Activated CD4-positive, alpha-beta T cell treated with anti-CD3 and anti-CD28 coated beads, Interleukin-10, Interleukin-2, amounts not matched to agents 100 ng/mL and 50 ng/mL, durations not matched to agents 16 hours and 8 hours (primary cell): ENCODE data around the gene PTPRM.

ENCODE experiments used
- DNase-seq: peaks from one replicate; pipeline ENCODE4 v3.0.0-alpha.2; 2020

The PTPRM gene

DNA sequence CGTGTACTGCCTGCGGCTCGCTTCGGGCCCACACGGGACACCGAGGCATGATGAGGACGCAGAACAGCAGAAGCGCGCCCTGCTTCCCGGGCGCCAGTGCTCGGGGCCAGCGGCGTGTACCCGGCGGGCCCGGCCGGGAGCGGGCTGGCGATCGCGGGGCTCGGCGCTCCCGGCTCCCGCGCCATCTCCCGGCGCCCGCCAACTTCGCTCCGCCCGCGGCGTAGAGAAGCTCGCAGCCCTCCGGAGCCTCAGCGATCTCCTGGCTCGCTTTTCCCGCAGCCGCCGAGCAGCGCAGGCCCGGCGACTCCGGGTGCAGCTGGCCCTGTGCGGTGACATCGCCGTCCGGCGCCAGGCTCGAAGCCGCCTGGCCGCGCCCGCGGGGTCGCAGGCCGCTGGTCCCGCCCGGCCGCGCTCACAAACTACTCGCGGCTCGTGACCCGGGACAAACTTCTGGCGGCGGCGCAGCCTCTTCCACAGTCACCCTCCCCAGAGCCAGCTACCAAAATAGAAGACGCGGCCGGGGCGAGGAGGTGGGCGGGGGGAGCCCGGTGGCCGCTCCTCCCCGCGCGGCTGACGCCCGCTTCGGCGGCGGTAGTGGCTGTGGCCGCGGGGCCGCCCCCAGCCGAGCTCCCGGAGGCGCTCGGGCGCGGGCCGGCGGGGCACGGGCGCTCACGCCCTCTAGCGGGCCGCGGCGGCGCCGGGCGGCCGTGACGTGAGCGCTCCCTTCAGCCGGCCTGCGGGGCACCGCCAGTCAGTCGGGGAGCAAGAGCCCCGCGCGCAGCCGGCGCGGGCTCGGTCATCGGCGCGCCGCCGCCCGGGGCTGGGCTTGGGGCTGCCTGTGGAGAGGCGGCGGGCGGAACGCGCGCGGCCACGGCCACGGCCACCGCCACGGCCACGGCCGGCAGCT is at the start of gene PTPRM:
PTPRM (plus strand) TSS at position 750 of the 907 bp plus-strand sequence. CDS start 503 bp downstream, outside the sequence.
- DNase-seq, result peak; percentile 71

DNA sequence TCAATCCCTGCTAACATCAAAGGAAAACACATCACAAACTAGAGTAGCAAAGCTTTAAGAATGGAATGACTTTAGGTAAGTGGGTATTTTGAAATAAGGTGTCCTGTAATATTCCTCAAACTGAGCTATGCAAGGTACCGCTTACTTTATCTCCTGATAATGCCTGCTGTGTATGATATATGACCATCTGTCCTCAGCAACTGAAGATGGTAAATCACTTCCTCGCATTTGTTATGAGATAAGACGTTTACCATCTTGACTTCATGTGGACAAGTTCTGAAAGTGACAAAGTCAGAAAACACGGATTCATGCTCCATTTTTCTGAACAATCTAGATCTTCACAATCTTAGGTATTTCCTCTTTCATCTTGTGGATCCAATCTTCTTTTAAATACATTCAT is 49.3 kb upstream of the PTPRM start:
- no peak for DNase-seq

DNA sequence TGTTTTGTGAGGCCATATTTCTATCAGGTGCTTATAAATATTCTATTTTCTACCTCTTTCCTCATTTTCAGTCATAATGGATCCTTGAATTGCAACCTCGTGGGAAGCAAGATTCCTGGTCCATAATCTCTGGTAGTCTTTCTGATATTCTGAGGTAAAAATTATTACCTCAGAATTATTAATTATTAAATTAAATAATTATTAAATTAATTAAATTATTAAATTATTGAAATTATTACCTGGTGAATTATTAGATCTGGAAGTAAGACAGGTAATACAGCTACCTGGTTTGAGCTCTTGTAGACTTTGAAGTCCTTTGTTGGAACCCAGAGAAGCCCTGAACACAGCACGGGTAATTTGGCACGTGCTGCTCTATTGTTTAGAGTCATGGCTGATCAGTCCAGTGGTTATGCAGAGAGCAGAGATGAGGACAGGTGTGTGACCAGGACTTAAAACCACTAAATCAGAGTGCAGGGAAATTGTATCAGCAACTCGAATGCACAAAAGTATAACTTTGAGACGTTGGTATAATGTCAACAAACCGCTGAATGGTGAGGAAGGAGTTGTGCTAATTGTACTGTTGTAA is 46.8 kb upstream of the PTPRM start:
- no peak for DNase-seq

DNA sequence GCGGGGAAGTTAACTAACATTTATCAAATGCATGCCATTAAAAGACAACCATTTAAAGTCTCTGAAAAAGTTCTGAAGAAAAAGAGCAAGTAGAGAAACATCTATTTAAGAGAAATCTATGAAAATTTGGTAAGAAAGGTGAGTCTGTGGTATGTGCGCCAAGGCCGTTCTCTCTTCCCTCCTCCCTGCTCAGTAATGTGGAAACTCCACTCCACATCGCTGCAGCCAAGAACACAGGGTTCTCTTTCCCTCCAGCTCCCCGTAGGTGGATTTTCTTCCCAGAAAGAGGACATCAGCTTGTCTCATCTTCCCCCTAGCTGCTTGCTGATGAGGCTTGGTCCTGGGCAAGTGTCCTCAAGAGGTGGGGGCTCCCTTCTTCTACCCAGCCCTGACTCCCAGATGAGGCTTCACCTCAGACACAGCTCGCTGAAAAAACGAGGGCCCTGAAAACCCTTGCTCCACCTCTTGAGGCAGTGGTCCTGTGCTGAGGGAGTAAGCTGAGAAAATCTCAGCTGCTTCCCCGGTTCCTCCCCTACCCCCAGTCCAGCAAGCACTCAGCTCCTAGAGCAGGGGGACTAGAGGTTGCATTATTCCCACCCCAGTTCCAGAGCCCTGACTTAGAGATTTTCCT is 45.8 kb upstream of the PTPRM start:
- no peak for DNase-seq

DNA sequence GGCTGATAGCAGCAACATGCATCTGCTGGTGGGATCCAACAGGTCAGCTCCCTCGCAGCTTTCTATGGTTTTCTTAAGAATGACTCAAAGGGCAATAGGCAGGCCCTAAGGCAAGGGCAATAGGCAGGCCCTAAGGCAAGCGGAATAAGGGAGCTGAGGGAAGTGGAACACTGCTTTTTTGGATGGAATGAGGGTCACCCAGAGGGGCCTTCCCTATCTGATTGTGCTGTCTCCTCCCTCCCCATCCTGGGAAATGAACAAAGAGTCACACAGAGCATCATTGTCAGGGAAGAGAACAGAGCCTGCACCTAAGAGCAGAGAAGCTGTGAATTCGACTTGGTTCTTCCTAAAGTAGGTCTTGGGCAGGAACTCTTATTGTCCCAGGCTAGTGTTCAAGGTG is 43.3 kb upstream of the PTPRM start:
- DNase-seq, result no peak

DNA sequence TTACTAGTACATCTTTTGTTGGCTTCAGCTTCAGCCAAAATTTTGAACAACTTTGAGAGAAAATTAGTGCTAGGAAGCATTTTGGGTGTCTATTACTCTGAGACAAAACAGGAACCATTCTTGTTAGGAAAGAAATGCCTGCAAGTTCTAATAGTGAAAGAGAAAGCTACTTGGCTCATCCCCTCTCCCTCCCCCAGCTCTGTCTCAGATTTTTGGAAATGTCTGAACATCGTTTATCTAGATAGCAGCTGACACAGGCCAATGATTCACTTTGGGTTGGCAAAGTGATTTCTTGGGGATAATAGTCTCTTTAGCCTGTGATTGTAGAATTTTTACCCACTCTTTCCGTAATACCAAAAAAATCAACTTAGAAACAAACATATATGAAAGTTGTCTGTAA is 42.3 kb upstream of the PTPRM start:
- DNase-seq, result no peak

DNA sequence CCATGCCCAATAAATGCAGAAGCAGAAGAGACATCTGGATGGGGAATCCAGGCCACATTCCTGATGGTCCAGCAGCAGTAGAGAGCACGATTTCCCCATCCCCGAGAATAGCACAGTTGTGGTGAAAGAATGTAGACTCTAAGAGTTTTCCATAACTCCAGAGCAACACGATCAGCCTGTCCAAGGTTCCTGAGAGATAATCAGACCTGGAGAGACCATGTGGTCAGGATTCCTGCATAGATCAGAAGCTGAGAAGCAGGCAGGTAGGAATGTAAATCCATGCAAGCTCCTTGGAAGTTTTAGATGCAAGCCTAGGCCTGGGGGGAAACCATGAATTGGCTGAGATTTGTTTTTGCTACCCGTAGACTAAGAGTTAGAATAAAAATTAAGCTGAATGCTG is 34.2 kb upstream of the PTPRM start:
- DNase-seq, result no peak

DNA sequence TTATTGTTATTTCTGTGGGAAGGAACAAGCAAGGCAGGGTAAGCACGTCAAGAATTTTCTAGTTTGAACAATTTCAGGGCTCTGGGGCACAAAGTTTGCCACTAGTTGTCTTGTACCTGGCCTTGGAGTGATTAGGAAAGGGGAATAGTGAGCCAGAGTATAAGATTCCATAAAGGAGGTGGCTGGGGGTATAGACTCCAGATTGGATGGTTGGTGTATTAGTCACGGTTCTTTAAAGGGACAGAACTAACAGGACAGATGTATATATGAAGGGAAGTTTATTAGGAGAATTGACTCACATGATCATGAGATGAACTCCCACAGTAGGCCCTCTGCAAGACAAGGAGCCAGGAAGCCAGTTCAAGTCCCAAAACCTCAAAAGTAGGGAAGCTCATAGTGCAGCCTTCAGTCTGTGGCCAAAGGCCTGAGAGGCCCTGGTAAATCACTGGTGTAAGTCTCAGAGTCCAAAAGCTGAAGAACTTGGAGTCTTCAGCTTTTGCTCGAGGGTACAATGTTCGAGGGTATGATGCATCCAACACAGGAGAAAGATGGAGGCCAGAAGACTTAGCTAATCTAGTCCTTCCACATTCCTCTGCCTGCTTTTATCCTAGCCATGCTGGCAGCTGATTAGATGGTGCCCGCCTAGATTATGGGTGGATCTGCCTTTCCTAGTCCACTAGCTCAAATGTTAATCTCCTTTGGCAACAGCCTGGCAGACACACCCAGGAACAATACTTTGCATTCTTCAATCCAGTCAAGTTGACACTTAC is 31.5 kb upstream of the PTPRM start:
- DNase-seq, result no peak

DNA sequence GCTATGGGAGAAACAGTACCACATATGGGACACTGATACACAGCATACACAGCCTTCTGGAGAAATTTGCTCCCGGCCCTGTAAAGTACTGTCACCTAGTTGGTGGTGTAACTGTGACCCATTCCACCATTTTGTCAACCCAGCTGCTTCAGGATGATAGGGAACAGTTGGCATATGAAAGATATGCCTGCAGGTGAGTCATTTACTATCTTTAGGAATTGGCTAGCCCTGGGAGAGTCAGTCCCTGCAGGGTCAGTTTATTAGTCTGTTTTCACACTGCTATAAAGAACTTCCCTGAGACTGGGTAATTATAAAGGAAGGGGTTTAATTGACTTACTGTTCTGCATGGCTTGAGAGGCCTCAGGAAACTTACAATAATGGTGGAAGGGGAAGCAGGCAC is 30.0 kb upstream of the PTPRM start:
- DNase-seq, result no peak

DNA sequence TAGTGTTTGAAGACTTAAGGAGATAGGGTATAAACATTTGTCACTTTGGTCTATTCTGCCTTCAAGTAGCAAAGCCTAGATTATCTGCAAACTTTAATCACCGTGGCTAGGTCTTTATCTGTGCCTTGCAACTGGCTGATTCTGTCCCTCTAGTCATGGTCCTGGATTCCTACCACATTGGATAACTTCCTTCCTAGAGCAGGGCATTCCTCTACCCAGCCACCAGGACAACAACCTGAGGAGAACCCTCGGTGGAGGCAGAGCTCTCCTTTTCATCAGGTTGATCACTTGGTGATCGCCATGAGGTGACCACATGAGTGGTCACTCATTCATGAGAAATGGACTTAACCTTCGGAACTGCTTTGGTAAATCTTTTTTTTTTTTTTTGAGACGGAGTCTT is 25.3 kb upstream of the PTPRM start:
- DNase-seq, result no peak

DNA sequence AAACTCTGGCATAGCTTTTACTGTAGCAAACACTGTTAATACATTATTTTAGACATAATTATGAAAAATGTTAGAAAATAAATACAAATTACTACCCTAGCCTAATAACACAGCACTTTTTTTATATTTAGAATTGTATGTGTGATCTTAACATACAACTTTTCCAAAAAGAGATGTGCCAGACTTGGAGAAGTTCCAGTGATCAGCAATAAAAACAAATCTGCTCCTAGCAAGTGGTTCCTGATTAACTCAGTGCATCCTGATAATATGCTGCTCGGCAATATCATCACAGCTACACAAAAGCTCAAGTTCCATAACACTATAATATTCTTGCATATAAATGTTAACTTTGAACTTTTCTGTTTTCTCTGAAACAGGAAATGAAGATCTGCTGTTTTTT is 22.4 kb upstream of the PTPRM start:
- no peak for DNase-seq

DNA sequence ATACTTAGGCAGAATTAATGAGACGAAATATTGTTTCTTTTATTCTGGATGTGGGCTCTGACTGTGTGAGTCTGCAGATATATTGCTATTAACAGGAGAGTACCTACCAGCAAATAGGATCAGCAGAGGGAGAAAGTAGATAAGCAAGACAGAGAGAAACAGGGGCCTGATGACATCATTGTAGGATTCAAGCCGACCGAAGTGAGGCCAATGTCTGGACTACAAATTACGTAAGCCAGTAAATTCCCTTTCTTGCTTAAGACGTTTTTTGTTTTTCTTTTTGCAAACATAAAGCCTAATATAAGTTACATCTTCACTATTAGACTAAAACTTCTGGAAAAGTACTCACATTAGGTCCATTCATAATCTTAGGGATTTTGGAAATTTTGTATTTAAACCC is 21.4 kb upstream of the PTPRM start:
- DNase-seq, result no peak

DNA sequence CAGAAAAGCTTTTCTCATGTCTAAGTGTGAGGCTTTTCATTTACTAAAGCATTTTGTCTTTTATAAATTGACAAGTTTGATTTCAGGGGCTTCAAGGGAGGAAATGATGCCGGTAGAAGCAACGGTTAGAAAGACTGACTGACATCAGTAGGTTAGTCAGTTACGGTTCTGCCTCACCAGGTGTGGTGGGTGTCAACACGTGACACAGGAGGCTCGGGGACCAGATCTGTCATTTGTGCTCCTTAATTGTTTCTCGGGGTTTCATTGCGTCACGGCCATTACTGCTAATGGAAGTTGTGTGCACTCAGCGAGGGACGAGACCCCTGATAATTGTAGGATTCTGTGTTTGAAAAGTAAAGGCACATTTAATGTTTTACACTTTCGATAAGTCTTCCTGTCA is 18.9 kb upstream of the PTPRM start:
- DNase-seq, result no peak

DNA sequence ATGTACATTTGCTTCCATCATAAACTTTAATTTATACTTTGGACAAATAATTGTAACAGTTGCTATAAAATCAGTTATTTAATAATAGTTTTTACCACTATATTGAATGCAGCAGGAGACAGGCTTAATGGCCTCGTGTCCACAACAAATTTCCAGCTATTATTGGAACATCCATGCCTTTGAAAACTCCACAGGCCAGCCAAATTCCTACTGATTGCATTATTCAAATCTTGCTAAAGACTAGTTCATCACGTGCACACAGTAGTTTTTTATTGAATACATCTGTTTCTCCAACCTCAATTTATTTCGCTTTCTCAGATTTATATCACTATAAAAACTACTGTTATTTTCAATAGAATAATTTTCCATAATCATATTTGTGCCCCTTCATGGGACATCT is 18.4 kb upstream of the PTPRM start:
- DNase-seq, result no peak

DNA sequence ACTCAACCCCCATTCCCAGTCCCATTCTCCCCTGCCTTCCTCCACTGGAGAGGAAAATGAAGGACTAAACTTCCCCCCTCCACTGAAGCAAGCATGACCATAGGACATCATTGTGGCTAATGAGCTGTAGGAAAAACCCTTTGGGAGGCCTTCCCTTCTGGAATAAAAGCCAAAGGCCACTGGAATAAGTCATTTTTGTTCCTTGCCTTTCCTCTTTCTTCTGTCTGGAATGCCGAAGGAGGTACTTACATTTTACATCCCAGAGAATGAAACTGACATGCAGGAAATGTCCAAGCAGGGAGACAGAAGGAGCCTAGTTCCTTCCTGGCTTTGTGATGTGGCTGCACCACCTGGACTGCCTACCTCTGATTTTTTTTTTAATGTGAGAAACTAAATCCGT is 9.1 kb upstream of the PTPRM start:
- DNase-seq, result no peak

DNA sequence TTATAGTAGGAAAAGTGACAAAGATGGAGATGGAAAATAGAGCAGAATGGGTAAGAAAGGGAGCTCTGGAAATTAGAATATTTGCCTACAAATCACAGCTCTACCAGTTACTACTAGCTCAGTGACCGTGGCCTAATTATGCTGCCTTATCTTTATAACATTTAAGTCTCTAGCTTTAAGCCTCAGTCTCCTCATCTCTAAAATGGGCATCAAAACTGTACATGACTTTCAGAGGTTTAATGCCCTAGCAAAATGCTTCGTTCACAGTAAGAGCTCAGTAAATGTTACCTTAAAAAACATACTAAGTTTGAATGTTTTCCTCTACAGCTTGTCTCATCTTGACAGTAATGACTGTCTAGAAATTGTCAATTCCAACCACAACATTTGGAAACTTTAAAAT is 8.3 kb upstream of the PTPRM start:
- DNase-seq, result no peak

DNA sequence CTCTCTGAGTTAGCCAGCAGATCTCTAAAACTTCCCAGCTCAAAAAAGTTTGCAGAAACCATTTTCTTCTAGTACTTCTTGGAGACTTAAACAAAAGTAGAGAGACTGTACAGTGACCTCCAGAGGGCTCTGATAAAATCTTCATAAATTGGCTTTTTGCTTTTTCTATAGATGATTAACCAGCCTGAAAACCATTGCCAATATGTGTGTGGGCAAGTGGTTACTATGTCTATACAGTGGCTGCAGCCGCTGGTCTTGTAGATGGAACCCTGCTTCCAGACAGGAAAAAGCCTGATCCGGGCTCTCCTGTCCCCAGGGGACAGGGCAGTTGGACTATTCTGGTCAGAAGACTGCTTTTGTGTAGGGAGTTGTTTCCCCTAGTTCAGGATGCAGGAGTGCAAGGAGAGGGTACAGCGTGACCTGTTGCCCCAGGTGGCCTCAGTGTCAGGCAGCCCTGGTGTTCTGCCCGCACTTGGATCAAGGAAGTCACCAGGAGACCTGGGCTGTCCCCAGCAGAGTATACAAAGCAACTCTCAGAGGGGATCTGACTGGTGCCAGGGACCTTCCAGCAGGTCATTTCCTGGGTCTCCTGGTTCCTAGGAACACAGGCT is 7.3 kb upstream of the PTPRM start:
- no peak for DNase-seq

DNA sequence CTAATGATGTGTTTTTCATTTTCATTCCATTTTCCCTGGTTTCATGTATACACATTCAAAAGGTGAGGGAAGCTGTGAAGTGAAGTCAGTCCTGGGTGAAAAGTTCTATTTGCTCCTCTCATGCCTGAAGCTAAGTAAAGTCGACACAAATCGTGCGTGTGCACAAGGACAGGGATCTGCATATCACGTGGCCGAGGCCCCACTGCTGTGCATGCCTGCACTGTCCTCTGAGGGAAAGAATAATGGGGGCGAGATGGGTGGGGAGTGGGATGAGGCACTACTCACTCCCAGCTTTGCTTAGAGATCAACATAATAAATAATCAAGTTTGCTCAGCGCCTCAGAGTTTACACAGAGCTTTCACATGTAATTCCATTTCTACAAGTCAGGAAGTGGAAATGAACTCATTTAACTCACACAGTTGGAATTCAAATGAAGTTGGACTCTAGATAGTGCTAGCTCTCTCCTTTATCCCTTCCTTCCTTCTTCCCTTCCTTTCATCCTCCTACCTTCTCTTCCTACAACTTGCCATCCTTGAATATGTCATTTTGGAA is 5.1 kb upstream of the PTPRM start:
- no peak for DNase-seq

DNA sequence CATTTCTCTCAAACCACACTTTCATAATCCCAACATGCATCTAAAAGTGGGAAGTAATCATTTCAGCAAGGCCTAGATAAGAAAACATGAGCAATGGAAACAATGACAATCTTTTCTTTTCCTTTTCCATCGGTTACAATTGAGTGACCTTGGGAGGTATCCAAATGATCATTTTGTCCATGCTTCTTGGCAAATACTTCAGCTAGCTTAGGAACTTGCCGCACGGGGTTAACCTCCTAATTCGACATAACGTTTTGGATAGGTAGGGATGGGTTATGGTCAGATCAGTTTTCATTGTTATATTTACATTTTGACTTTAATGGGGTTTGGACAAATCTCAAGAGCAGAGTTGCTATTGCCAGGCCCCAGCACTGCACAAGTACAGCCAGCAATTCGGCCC is 4.6 kb upstream of the PTPRM start:
- no peak for DNase-seq

DNA sequence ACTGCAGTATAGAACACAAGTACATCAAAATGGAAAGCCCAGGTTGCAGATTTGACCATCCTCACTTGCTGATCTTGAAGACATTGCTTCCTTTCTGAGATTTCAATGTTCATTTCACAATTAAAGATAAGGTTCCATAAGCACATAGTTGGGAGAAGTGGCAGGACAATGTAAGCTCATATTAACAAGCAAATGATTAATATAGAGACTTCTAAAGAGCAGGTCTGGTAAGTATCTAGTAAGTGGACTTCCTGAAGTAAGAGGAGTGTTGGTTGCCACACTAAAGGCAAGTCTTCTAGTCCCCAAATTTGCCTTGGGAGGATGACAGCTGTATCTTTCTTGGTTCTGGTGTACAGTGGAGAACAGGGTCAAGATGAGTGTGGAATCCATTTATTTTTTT is 1.4 kb upstream of the PTPRM start:
- DNase-seq, result no peak

DNA sequence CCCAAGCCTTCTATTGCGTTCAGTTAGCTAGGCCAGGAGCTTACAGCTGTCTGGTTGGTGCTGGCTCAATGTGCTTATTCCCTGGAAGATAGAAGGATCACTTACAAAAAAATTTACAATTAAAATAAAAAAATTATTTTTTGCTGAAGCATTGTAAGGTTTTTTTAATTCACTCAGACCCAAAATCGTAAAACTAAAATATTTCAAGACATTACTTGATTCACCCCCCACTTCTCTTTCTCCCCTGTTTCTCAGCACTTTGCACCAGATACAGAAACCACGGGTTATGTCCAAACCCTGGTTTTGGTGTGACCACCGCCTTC is 911 bp upstream of the PTPRM start:
- no peak for DNase-seq

DNA sequence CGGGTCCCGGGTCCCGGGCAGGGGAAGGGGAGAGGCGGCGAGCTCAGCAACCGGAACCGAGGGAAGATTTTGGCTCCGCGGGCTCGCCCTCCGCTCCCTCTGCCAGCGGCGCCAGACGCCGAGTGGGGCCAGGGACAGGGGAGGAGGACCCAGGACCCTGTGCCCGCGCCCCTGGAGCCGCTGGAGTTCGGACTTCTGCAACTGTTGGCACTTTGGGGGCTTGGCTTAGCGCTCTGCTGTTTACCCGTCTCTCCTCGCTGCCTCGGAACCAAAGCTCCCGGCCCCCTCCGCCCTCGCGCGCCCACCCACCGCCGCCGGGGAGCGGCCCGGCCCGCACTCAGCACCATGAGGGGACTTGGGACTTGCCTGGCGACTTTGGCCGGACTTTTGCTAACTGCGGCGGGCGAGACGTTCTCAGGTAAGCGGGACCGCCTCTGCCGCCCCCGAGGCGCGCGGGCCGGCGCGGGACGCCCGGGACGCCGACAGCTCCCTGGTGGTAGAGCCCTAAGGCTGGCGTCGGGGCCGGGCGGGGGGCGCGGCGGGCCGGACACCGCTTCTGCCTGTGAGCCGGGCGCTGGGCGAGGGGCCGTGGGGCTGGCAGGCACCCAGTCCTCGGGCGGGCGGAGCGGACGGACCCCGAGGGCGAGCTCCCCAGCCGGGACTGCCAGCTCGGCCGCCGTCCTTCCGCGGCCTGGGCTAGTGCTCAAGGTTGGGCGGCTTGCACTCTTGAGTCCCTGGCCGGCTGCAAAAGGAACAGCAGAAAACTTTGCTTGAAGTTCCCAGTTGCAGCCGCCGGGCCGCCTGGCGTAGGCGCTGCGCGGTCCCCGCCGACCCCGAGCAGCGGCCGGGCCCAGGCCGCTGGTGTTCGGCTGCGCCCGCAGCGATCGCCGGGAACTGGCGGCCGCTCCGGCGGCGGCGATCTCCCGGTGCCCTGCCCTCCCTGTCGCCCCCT is 634 bp downstream of the PTPRM start:
- DNase-seq, result peak; percentile 8
